ENCODE measurements around the gene ZNF518B. TPM values are rescaled to one million over a fixed set of nuclear protein-coding genes. Genes with fewer than 3 reads are reported as not detected.

The ZNF518B gene
- total and polyA plus RNA-seq, 9 of the 15 experiments (the other 6 are each of a cell fraction or from before 2014, with no cell fraction given), result 13.1 to 48.9 (median 37.5) TPM

- TF ChIP-seq MGA (IDR thresholded peaks at IDR 0.05) (peak; percentile 35; the same call in 1 of the 2 replicates), TOE1 (IDR thresholded peaks at IDR 0.05; ENCODE audit: borderline replicate concordance) (peak; percentile 98), TOE1 (CRISPR knock-in tag; IDR thresholded peaks at IDR 0.05; ENCODE audit: borderline replicate concordance, low read depth) (no peak), MTA1 (IDR thresholded peaks at IDR 0.05; ENCODE audit: borderline replicate concordance) (no peak), TFE3 (CRISPR knock-in tag; IDR thresholded peaks at IDR 0.05) (peak; percentile 98), DIDO1 (tag; IDR thresholded peaks at IDR 0.05; ENCODE audit: low read depth) (peak; percentile 80; the same call in 1 of the 2 replicates), NR0B1 (IDR thresholded peaks at IDR 0.05; ENCODE audit: partially characterized antibody) (no peak), JUND (IDR thresholded peaks at IDR 0.05; ENCODE audit: borderline replicate concordance, low read depth, low read length) (no peak), JUND (tag; IDR thresholded peaks at IDR 0.05; ENCODE audit: borderline replicate concordance, low read depth, low read length) (no peak), RBFOX2 (IDR thresholded peaks at IDR 0.05; ENCODE audit: low read depth, low read length) (no peak), VEZF1 (CRISPR knock-in tag; IDR thresholded peaks at IDR 0.05) (no peak)
Measured at GRCh38 chr4:10495651-10496050, 38.4 kb upstream of the ZNF518B start (continued).

Data from K562 (cell line).